Neural progenitor cell (in vitro differentiated cells): ENCODE data around the gene CHMP4B. TPM values are rescaled to one million over a fixed set of nuclear protein-coding genes. Genes with fewer than 3 reads are reported as not detected.

Source experiments
- DNase-seq: peaks from one replicate; pipeline ENCODE4 v3.0.0-alpha.2; 2016; ENCODE audit warnings: low spot score
- H2AFZ ChIP-seq: fragments of 200-600 bp; sonication (generic); replicated peaks from 2 replicates; pipeline ENCODE4 v1.6.1; 2016; ENCODE audit warnings: antibody characterized with exemption
- H3F3A ChIP-seq: fragments of 200-600 bp; sonication (generic); 2 replicates; pipeline ENCODE4 v1.6.1; 2016; ENCODE audit warnings: antibody characterized with exemption, low read depth
- H3K27ac ChIP-seq: fragments of 200-600 bp; sonication (generic); 2 replicates; pipeline ENCODE4 v1.5.1; 2016; ENCODE audit warnings: mild to moderate bottlenecking
- H3K27me3 ChIP-seq: fragments of 200-600 bp; sonication (generic); 2 replicates; pipeline ENCODE4 v1.6.1; 2016; ENCODE audit warnings: mild to moderate bottlenecking, moderate library complexity
- H3K36me3 ChIP-seq: fragments of 200-600 bp; sonication (generic); 2 replicates; pipeline ENCODE4 v1.5.1; 2016
- H3K4me1 ChIP-seq: fragments of 200-600 bp; sonication (generic); 2 replicates; pipeline ENCODE4 v1.6.1; 2016; ENCODE audit warnings: mixed run types
- H3K4me2 ChIP-seq: fragments of 200-600 bp; sonication (generic); 2 replicates; pipeline ENCODE4 v1.6.1; 2016
- H3K4me3 ChIP-seq: fragments of 200-600 bp; sonication (generic); 2 replicates; pipeline ENCODE4 v1.5.1; 2016
- H3K79me2 ChIP-seq: fragments of 200-600 bp; sonication (generic); 2 replicates; pipeline ENCODE4 v1.6.1; 2016; ENCODE audit warnings: low read depth
- H3K9ac ChIP-seq: fragments of 200-600 bp; sonication (generic); 2 replicates; pipeline ENCODE4 v1.6.1; 2016
- H3K9me3 ChIP-seq: fragments of 200-600 bp; sonication (generic); 2 replicates; pipeline ENCODE4 v1.5.1; 2016; ENCODE audit warnings: low read depth
- H4K20me1 ChIP-seq: fragments of 200-600 bp; sonication (generic); 2 replicates; pipeline ENCODE4 v1.6.1; 2016; ENCODE audit warnings: low read depth
- H3K27ac Mint-ChIP-seq: 3 replicates; pipeline ENCODE4 v1.8.0; 2021; ENCODE audit warnings: mixed read lengths
- H3K27me3 Mint-ChIP-seq: 2 replicates; pipeline ENCODE4 v1.8.0; 2022; ENCODE audit warnings: low read depth, mild to moderate bottlenecking, inconsistent platforms, moderate library complexity, mixed read lengths; ENCODE audit not compliant: insufficient read depth
- H3K36me3 Mint-ChIP-seq: 3 replicates; pipeline ENCODE4 v1.8.0; 2021; ENCODE audit warnings: mixed read lengths
- H3K4me1 Mint-ChIP-seq: 3 replicates; pipeline ENCODE4 v1.8.0; 2021; ENCODE audit warnings: mixed read lengths
- H3K4me3 Mint-ChIP-seq: 3 replicates; pipeline ENCODE4 v1.8.0; 2021; ENCODE audit warnings: mild to moderate bottlenecking, moderate library complexity, mixed read lengths
- H3K9me3 Mint-ChIP-seq: 3 replicates; pipeline ENCODE4 v1.8.0; 2020; ENCODE audit warnings: mixed read lengths
- CTCF ChIP-seq: fragments of 200-600 bp; sonication (generic); IDR thresholded peaks from 2 replicates; pipeline ENCODE4 v1.5.1; 2017; ENCODE audit warnings: antibody characterized with exemption, mild to moderate bottlenecking
- EZH2 ChIP-seq: fragments of 200-600 bp; sonication (generic); IDR thresholded peaks from 2 replicates; pipeline ENCODE4 v1.6.1; 2017; ENCODE audit warnings: antibody characterized with exemption, mild to moderate bottlenecking, moderate library complexity
- EZH2phosphoT487 ChIP-seq: fragments of 200-600 bp; sonication (generic); IDR thresholded peaks from 2 replicates; pipeline ENCODE4 v1.6.1; 2017; ENCODE audit warnings: antibody characterized with exemption
- total RNA-seq: library from RNA; depleted of rRNA; stranded (reverse); fragments of >200 nt; gene quantifications from 2 replicates; pipeline ENCODE4 v1.2.3, GENCODE V29; 2015; ENCODE audit warnings: low replicate concordance

The CHMP4B gene
- total RNA-seq, 1 donor from 2014 or later, result 40.7 TPM

DNA sequence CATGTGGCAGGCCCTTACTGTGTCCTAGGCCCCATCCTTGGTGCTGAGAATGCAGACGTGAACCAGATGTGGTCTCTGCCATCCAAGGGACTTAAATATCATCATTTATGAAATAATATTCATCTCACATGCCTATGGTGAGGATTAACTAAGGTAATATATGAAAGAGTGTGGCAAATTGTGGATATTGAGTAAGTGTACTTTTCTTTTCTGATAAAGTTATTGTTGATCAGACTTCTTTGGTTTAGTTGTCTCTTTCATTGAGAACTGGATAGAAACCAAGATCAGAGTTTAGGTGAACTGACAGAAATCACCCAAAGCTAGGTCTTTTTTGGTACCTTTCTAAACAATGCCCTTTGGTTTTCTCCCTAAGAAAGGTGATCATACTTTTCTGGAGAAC lies 5.0 kb downstream of the CHMP4B start:
- Histone ChIP-seq H3K36me3 (no peaks in the 10 kb centered on the region), H3K4me2 (no peak overlapping the region), H3K27ac (no peak overlapping the region), H3K27me3 (no peaks in the 10 kb centered on the region), H3K9me3 (no peaks in the 10 kb centered on the region), H3F3A (peaks cover 13% of the 10 kb centered on the region), H4K20me1 (peaks cover 76% of the 10 kb centered on the region), H3K4me1 (peaks cover 20% of the 10 kb centered on the region), H3K9ac (no peak overlapping the region), H3K79me2 (peaks cover 98% of the 10 kb centered on the region), H3K4me3 (no peak overlapping the region), H2AFZ (no peak overlapping the region)
- DNase-seq, result no peak
- H3K9me3 Mint-ChIP-seq, result no peaks in the 10 kb centered on the region
- TF ChIP-seq EZH2, result no peak
- no peak for TF ChIP-seq CTCF
- TF ChIP-seq EZH2phosphoT487, result no peak
- no peak overlapping the region for H3K27ac Mint-ChIP-seq
- H3K27me3 Mint-ChIP-seq, result peaks cover 3% of the 10 kb centered on the region
- no peak overlapping the region for H3K4me3 Mint-ChIP-seq
- peaks cover 35% of the 10 kb centered on the region for H3K4me1 Mint-ChIP-seq
- H3K36me3 Mint-ChIP-seq, result peaks cover 14% of the 10 kb centered on the region

DNA sequence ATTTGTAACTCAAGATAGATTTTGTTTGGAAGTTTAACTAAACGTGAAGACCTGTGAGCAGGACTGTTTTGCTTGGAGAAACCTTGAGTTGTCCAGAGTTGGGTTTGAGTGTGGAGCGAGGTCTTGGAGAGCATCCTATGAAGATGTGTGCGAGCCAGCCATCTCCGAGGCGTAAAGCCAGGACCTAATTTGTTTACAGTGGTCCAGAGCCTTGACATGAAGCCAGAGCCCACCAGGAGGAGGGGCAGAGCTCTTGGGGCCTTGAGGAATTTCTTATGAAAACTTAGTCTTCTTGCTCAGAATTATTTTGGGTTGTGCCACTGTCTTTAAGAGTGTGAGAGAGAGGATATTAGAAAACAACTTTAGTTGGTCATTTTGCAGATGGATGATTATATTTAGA lies 6.3 kb downstream of the CHMP4B start:
- Histone ChIP-seq H3K9me3 (no peaks in the 10 kb centered on the region), H4K20me1 (peaks cover 78% of the 10 kb centered on the region), H3K36me3 (no peaks in the 10 kb centered on the region), H3K27ac (no peak overlapping the region), H3K9ac (no peak overlapping the region), H3K27me3 (no peaks in the 10 kb centered on the region), H3K4me1 (peaks cover 20% of the 10 kb centered on the region), H3F3A (peaks cover 4% of the 10 kb centered on the region), H3K79me2 (peaks cover 99% of the 10 kb centered on the region), H3K4me2 (no peak overlapping the region), H2AFZ (no peak overlapping the region), H3K4me3 (no peak overlapping the region)
- Mint-ChIP-seq H3K27ac (no peak overlapping the region), H3K27me3 (peaks cover 3% of the 10 kb centered on the region), H3K36me3 (peaks cover 14% of the 10 kb centered on the region), H3K4me3 (no peak overlapping the region), H3K4me1 (peaks cover 34% of the 10 kb centered on the region), H3K9me3 (no peaks in the 10 kb centered on the region)
- DNase-seq, result no peak
- no peak for TF ChIP-seq EZH2phosphoT487
- TF ChIP-seq CTCF, result no peak
- no peak for TF ChIP-seq EZH2

DNA sequence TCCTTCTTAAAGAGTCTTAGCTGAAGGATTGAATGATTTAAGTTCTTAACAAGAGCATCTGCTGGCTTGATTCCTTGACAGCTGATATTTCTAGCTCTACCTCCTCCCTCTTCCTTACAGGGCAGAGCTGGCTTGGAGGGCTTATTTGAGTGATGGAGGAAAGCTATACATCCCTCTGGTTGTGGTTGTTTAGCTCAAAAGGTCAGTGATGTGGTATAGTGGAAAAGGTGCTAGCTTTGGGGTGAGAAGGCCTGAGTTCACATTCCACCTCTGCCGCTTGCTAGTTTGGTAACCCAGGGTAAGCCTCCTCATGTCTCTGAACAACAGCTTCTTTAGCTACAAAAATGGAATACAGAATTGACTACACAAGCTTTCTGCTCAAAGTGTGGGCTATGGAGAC lies 8.3 kb downstream of the CHMP4B start:
- Histone ChIP-seq H4K20me1 (peaks cover 66% of the 10 kb centered on the region), H3K4me3 (no peak overlapping the region), H3K9ac (no peak overlapping the region), H3K9me3 (no peaks in the 10 kb centered on the region), H3K4me1 (peaks cover 8% of the 10 kb centered on the region), H3F3A (no peaks in the 10 kb centered on the region), H3K36me3 (no peaks in the 10 kb centered on the region), H3K27ac (no peak overlapping the region), H3K4me2 (no peak overlapping the region), H3K27me3 (no peaks in the 10 kb centered on the region), H3K79me2 (peaks cover 99% of the 10 kb centered on the region), H2AFZ (no peak overlapping the region)
- Mint-ChIP-seq H3K4me1 (peaks cover 17% of the 10 kb centered on the region), H3K27me3 (no peaks in the 10 kb centered on the region), H3K4me3 (no peak overlapping the region), H3K27ac (no peak overlapping the region), H3K9me3 (no peaks in the 10 kb centered on the region), H3K36me3 (peaks cover 12% of the 10 kb centered on the region)
- TF ChIP-seq CTCF (no peak), EZH2 (no peak), EZH2phosphoT487 (no peak)
- no peak for DNase-seq

- Mint-ChIP-seq H3K4me3 (no peak overlapping the region), H3K4me1 (peaks cover 25% of the 10 kb centered on the region), H3K27ac (no peak overlapping the region), H3K36me3 (peaks cover 11% of the 10 kb centered on the region), H3K27me3 (no peaks in the 10 kb centered on the region), H3K9me3 (no peaks in the 10 kb centered on the region)
- no peaks in the 10 kb centered on the region for H3K36me3 ChIP-seq
- no peak overlapping the region for H3K4me2 ChIP-seq
- peaks cover 99% of the 10 kb centered on the region for H3K79me2 ChIP-seq
- no peak overlapping the region for H3K9ac ChIP-seq
- H3K27me3 ChIP-seq, result no peaks in the 10 kb centered on the region
- H4K20me1 ChIP-seq, result peaks cover 67% of the 10 kb centered on the region
- no peaks in the 10 kb centered on the region for H3F3A ChIP-seq
- no peak for DNase-seq
- H3K9me3 ChIP-seq, result no peaks in the 10 kb centered on the region
- no peak overlapping the region for H2AFZ ChIP-seq
- peaks cover 8% of the 10 kb centered on the region for H3K4me1 ChIP-seq
- H3K4me3 ChIP-seq, result no peak overlapping the region
- no peak for TF ChIP-seq CTCF
- TF ChIP-seq EZH2phosphoT487, result no peak
- TF ChIP-seq EZH2, result no peak
- H3K27ac ChIP-seq, result no peak overlapping the region
Observed at GRCh38 chr20:33820362-33820761, 9.2 kb downstream of the CHMP4B start.
